NB4 (cell line): ENCODE results near the gene HSFX1.
"Not testable (repeated sequence)": the region's sequence is repeated elsewhere in the genome, so short reads cannot be mapped to it uniquely, and the experiment has no call there.

Experiments used
- CTCF ChIP-seq: IDR thresholded peaks from one replicate; pipeline ENCODE4 v1.5.1; 2012; ENCODE audit warnings: low read depth, low read length
- MAX ChIP-seq: IDR thresholded peaks from 2 replicates; pipeline ENCODE4 v1.6.1; 2011; ENCODE audit warnings: low read depth, low read length
- MYC ChIP-seq: IDR thresholded peaks from 2 replicates; pipeline ENCODE4 v1.6.1; 2011; ENCODE audit warnings: low read depth, low read length
- POLR2A ChIP-seq: IDR thresholded peaks from 2 replicates; pipeline ENCODE4 v1.6.1; 2011; ENCODE audit warnings: mild to moderate bottlenecking; ENCODE audit not compliant: insufficient read length; ENCODE audit errors: extremely low read depth

- not testable (repeated sequence) for TF ChIP-seq POLR2A, CTCF, MAX, MYC
These were observed 27.4 kb upstream of the HSFX1 start for GRCh38 chrX:149746390-149747007.
